GM21576 (cell line): Measurements from ENCODE around the gene CLCNKB.
"Not testable (repeated sequence)": the region's sequence is repeated elsewhere in the genome, so short reads cannot be mapped to it uniquely, and the experiment has no call there.

Experiments used
- ATAC-seq: cut with Tn5 transposase; IDR thresholded peaks from one replicate; pipeline ENCODE4 v1.9.1; 2021; ENCODE audit warnings: mild to moderate bottlenecking, moderate library complexity; ENCODE audit not compliant: unreplicated experiment

The CLCNKB gene

GRCh38 chr1:16055613-16056520, 12.3 kb downstream of the CLCNKB start:
- peak; percentile 81 for ATAC-seq

DNA sequence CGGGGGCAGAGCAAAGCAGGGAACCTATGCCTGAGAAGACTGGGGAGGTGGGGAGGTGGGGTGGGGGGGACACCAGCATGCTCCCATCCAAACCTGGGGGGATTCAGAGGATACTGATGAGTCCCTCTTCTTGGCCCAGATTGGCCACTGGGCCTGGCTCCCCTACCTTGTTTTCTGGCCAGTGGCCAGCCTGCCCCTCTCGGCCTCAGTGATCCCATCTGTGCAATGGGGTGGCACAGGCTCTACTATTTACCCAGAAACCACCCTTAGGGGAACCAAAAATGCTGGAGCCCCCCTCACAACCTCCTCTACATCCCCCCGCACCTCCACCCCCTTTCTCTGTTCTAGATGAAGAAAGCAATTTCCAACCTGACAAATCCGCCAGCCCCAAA, 12.9 kb downstream of the CLCNKB start:
- ATAC-seq, result not testable (repeated sequence)

GRCh38 chr1:16057314-16057915, 13.8 kb downstream of the CLCNKB start:
- not testable (repeated sequence) for ATAC-seq

DNA sequence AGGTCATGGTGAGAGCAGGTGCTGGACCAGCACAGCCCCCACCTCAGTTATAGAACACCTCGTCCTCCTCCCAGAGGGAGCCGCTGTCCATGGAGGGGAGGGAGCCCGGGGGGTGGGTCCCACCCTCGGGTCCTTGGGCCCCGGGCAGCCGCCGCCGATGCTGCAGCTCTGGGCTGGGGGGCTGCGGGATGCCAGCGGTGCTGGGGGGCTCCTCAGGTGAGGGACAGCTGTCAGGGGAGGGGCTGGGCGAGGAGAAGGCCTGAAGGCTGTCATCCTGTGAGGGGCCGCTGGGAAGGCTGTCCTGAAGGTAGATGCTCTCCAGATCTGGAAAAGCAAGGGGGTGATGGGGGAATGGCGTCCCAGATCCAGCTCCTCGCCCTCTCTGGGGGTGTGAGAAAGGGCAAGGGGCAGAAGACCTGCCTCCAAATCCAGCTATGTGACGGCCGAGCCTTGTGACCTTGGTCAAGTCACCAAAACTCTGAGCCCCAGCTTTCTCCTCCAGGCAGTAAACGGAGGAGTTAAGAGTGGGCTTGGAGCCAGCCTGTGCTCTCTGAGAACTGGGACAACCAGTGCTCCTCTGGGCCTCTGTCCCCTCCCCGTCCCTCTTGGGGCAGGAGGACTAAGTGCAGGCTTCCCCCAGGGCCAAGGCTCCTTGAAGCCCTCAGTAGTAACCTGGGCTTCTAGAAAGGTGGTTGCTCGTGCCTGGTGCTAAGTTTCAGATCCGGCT, 15.0 kb downstream of the CLCNKB start:
- ATAC-seq, result not testable (repeated sequence)

DNA sequence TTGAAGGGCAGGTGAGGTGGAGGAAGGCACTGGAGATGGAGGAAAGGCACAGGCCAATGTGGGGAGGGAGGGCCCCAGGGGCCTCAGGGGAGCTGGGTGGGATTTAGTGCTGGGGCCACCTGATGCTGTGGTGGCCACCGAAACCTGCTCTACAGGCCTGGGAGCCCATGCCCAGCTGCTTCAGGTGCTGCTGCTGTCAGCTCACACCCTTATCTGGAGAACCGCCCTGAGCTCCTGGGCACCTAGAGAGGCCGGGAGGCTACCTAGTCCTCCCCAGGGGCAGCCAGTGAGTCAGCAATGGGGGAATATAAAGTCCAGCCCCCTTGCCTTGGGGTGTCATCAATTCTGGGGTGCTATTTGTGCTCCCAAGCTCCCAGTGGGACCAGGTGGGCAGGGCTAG, 17.7 kb downstream of the CLCNKB start:
- no peak for ATAC-seq

GRCh38 chr1:16061989-16062686, 18.6 kb downstream of the CLCNKB start:
- ATAC-seq, result not testable (repeated sequence)

DNA sequence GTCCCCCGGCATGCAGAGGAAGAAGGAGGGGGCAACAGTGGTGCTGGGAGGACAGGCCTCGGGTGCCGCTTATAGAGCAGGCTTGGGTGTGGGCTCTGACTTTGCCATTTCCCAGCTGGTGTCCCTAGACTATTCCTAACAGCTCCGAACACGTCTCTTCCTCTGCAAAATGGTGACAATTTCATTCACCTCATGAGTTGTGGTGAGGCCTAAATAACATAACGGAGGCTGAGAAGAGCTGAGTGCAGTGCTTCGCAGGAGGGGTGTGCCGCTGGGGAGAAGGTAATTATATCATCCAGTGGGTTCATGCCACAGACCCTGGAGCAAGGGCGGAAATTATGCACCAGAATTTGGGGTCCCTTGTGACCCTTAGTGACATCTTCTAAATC, 19.1 kb downstream of the CLCNKB start:
- not testable (repeated sequence) for ATAC-seq

GRCh38 chr1:16063226-16063829, 19.7 kb downstream of the CLCNKB start:
- ATAC-seq, result no peak

- ATAC-seq, result no peak
These were observed 20.3 kb downstream of the CLCNKB start for GRCh38 chr1:16063921-16064320.

GRCh38 chr1:16064536-16065268, 21.1 kb downstream of the CLCNKB start:
- no peak for ATAC-seq

DNA sequence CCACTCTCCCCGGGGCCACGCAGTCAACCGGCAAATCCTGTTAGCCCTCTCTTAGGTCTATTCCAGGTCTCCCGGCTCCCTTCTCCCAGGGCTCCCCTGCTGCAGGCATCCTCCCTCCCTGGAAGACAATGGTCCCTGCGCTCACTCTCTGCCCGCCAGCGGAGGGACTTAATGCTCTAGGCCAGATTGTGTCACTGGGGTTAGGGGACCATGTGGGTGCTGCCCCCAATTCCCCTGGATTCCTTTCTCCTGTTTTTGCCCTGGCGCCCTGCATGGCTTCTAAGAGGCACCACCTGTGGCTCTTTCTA, 21.6 kb downstream of the CLCNKB start:
- ATAC-seq, result no peak

- no peak for ATAC-seq
These were observed 22.7 kb downstream of the CLCNKB start for GRCh38 chr1:16066245-16066644.

GRCh38 chr1:16067127-16067768, 23.7 kb downstream of the CLCNKB start:
- no peak for ATAC-seq

- ATAC-seq, result no peak
These were observed 24.4 kb downstream of the CLCNKB start for GRCh38 chr1:16067933-16068332.

DNA sequence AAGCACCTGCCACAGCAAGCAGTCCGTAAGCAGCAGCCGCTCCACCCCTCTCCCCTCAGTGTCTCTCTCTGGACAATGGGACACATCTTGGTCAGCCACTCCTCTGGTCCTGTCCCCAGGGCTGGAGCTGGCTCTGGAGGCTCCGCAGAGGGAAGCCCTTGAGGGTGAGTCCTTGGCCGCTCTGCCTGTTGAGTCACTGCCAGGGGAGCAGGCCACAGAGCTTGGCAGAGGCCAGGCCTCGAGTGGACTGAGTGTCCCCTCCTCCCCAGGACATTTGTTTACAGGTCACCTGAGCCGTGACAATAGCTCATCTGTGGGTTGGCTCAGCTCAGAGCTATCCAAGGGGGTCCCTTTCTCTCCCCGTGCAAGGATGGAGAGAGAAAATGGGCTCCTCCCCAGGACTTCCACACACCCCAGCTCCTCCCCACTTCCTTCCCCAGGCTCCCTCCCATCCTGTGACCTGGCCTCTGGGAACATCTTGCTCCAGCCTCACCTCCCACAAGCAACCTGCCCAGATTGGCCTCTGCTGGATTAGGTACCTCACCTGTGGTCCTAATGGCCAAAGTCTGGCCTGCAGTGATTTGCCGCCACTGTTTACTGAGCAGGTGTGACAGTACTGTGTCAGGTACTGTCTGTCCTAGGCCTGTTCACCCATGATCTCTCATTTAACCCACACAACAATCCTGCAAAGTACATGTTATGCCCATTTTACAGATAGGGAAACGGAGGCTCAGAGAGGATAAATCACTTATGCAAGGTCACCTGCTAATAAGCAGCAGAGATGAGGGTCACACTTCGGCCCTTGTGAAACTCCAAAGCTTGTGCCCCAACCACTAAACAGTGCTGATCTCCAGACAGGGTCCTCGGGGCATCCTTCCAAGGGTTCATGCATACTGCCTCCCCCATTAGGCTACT, 25.0 kb downstream of the CLCNKB start:
- ATAC-seq, result no peak

DNA sequence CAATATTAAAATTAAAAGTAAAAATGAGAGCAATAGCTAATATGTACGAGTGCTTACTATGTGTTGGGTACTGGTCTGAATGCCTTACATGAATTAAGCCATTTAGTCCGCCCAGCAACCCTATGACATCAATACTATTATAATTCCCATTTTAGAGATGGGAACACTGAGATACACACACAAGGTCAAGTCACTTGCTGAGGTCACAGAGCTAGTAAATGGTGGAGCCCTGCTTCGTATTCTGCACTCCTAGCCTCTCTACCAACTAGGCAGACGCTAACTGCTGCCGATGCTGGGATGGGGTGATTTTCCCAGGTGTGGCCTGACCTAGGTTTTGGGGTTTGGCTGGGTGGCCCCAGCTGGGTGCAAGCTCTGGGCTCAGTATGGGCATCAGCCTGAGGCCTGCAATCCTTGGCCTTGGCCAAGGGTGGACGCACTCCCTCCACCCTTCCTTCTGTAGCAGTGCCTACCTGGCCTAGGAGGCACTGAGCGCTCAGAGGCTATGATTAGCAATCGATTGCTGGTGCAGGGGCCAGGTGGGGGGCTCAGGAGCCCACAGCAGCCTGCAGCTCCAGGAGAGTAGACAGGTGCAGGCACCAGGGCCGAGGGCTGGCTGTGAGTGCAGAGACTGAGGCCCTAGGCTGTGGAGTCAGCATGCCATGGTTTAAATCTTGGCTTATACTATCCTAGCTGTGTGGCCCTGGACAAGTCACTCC, 27.2 kb downstream of the CLCNKB start:
- ATAC-seq, result no peak

DNA sequence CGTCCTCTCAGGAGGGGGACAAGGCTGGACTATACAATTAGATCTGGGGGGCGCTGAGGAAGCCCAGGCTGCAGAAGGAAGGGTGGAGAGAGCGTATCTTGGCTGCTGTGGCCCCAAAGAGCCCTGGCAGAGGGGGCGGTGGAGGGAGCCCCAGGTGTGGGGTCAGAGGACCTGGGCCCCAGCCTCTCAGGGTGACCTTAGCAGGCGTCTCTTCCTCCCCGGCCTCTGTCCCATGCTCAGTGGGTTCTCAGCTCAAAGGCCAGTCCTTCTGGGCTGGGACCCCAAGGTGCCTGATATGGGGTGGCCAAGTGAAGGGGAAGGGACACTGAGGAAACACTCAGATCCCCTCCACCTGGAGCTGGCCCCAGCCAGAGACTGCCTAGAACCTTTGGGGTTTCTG, 28.0 kb downstream of the CLCNKB start:
- no peak for ATAC-seq

DNA sequence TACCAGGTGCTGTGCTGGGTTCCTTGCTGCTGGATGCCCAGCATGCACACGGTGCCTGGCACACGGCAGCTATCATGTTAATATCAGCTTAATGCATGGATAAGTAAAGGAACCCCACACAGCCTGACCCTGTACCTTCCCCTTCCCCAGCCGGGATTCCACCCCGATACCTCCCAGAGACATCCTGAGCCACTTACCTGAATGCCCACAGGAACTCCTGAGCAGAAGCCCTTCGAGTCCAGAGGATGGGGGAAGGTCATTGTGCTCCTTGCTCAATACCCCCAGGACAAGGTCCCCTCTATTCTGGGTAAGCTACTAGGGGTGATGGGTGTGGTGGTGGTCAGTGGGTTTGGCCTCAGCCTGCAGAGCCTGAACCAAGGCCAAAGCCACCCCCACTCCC, 28.5 kb downstream of the CLCNKB start:
- no peak for ATAC-seq
